Astrocyte of the cerebellum (primary cell): ENCODE results near the gene ZNF492.
"Not testable (repeated sequence)": the region's sequence is repeated elsewhere in the genome, so short reads cannot be mapped to it uniquely, and the experiment has no call there.

Experiments used
- DNase-seq: peaks from one replicate; pipeline ENCODE4 v3.0.0-alpha.2; 2011; ENCODE audit warnings: low read depth
- H3K4me3 ChIP-seq: 2 replicates; pipeline ENCODE4 v1.5.1; 2011; ENCODE audit warnings: mild to moderate bottlenecking, low read depth, low read length, moderate library complexity
- in situ Hi-C: cut with HindIII; loops from 2 replicates; pipeline ENCODE4 v1.10.0; 2017; ENCODE audit warnings: low sequenced_read_pairs
- TF ChIP-seq, protein P1 (sequence below): IDR thresholded peaks from 2 replicates; pipeline ENCODE4 v1.5.1; 2012; ENCODE audit warnings: low read length, low read depth, moderate library complexity, mild to moderate bottlenecking; ENCODE audit errors: missing control alignments

The ZNF492 gene

DNA sequence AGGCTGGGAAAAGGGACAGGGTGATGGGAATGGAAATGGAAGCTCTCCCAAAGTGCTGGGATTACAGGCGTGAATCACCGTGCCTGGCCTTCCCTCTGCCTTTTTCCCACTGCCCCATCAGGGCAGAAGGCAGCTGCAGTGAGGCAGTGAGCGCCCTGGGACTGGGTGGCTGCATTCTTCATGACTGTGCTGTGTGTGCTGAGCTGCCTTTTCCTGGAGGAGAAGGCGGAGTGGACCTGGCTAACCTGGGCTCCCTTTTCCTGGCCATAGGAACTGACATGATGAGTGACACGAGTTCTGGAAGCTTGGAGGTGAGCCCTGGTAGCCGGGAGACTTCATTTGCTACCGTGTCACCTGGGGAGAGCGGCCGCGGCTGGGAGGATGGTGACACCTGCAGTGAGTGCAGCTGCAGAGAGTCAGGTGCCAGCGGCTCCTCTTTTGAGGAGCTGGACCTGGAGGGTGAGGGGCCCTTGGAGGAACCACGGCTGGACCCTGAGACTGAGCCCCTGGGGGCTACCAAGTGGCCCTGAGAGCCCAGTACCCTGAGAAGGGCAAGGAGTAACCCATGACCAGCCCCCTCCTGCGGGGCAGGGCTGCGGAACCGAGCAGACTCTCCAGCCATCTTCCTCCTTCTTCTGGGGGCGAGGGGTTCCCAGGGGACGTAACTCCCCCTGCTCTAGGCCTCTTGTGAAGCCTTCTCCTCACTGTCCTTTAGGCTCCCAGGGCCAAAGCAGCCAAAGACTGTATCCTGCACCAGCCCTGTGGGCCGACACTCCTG, 26.3 kb upstream of the ZNF492 start:
- DNase-seq = no peak
- no peak overlapping the region for H3K4me3 ChIP-seq
- in situ Hi-C loops = no loop called here
- TF ChIP-seq, protein P1, sequence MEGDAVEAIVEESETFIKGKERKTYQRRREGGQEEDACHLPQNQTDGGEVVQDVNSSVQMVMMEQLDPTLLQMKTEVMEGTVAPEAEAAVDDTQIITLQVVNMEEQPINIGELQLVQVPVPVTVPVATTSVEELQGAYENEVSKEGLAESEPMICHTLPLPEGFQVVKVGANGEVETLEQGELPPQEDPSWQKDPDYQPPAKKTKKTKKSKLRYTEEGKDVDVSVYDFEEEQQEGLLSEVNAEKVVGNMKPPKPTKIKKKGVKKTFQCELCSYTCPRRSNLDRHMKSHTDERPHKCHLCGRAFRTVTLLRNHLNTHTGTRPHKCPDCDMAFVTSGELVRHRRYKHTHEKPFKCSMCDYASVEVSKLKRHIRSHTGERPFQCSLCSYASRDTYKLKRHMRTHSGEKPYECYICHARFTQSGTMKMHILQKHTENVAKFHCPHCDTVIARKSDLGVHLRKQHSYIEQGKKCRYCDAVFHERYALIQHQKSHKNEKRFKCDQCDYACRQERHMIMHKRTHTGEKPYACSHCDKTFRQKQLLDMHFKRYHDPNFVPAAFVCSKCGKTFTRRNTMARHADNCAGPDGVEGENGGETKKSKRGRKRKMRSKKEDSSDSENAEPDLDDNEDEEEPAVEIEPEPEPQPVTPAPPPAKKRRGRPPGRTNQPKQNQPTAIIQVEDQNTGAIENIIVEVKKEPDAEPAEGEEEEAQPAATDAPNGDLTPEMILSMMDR = no peak

DNA sequence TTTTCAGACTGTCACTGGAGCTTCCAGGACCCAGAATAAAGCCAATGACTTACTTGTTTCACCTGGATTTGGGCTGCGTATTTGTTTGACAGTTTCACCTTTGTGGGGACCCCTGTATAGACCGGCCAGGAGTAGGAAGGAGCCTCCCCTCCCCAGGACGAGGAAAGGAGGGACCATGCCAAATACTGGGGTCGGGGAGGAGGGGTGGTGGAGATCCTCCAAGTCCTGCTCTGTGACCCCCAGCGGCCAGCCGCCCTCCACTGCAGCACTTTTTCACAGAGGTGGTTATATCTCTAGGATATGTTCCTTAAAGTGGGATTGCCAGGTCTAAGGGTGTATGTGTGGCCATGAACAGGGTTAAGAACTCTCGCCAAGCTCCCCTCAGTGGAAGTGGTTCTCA, 25.7 kb upstream of the ZNF492 start:
- TF ChIP-seq, protein P1 = no peak
- DNase-seq = no peak
- H3K4me3 ChIP-seq = no peak overlapping the region
- in situ Hi-C loops = no loop called here

DNA sequence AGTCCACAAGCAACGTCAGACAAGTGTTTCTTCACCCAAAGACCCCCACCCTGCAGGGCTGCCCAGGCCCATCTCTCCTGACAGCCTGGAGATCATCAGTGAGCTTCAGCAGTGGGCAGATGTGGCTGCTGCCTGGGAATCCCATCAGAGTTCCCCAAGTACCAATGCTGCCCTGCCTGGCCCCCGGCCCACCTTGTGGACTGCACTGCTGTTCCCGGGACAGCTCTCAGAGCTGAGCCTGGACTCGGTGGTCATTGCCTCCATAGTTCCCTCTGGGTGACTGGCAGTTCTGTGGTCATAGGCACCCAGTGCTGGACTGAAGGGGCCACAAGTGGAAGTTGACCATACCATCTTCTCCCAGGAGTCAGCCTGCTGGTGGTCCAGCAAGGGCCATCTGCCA, 24.5 kb upstream of the ZNF492 start:
- no peak for DNase-seq
- in situ Hi-C loops = no loop called here
- TF ChIP-seq, protein P1 = no peak
- H3K4me3 ChIP-seq = no peak overlapping the region

DNA sequence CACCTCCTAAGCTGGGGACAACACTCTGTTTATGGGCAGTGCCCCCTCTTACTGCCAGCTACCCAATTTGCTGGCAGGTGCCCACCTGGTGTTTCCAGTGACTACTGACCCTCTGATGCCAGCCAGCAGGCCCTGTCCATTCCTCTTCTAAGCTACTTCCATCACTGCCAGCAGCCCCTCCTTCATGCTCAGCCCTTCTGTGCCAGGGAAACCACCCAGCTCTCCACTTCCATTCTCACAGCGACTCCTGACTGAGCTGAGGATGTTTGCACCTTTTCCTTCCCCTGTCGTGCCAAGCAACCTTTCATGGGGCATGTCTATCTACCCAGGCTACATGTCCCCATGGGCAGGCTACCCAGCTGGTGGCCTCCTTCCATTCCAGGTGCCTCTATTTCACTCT, 24.0 kb upstream of the ZNF492 start:
- TF ChIP-seq, protein P1 = no peak
- in situ Hi-C loops = no loop called here
- DNase-seq = no peak
- H3K4me3 ChIP-seq = no peak overlapping the region

DNA sequence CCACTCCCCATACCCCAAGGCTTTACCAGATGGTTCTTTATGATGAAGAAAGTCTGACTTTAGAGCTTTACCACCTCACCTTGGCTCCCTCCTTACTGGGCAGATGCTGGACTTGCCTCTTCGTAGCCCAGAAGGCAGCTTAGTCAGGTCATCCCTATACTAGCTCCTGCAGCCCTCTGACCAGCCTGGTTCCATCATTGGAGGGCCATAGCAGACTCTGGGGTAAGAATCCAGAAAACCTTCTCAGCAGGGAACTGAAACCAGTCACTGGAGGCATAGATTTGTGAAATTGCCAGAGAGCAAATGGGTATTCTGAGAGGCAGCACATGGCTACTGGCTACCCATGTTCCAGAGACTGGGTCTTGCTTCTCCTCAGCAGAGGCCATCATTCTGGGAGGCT, 21.8 kb upstream of the ZNF492 start:
- in situ Hi-C loops = no loop called here
- no peak overlapping the region for H3K4me3 ChIP-seq
- DNase-seq = no peak
- TF ChIP-seq, protein P1 = no peak

DNA sequence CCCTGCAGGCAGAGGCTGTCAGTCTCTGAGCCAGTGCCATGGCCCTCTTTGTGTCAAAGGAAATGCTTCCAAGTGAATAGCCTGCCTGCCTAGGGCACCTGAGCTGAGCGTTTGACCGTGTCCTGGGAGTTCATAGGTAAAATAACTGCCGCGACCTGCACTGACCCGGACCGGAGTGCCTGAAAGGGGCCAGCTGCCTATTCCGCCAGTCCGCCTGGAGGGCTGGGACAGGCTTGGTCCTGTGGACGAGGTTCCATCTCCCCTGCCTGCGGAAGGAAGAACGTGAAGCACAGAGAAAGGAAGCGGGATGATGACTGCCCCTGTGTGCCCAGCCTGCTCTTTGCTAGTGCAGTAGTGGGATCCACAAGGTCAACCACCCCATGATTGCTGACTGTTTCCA, 17.5 kb upstream of the ZNF492 start:
- TF ChIP-seq, protein P1 = no peak
- H3K4me3 ChIP-seq = no peak overlapping the region
- DNase-seq = no peak
- in situ Hi-C loops = no loop called here

DNA sequence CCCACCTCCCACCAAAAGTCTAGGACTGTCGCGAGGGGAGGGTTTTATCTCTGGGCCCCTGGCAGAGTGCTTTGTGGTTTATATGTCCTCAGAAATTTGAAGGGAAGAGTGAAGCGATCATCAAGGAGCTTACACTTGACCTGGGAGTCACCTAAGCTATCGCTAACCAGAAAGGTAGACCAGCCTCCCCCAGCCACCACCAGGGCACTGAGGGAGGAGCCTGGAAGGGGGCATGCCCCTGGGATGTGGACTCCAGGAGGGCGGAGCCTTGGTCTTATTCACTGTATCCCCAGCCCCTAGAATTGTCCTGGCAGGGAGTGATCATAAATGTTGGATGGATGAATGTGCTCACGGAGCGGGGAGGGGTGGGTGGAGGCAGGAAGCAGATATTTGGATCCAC, 16.9 kb upstream of the ZNF492 start:
- H3K4me3 ChIP-seq, DNase-seq, in situ Hi-C loops: not testable (repeated sequence)
